Kidney capillary endothelial cell (primary cell): ENCODE results near the gene RETN.

Experiments used
- DNase-seq: peaks from one replicate; pipeline ENCODE4 v3.0.0-alpha.2; 2018; ENCODE audit warnings: low spot score

Gene RETN

GRCh38 chr19:7682175-7682855, 13.5 kb downstream of the RETN start:
- DNase-seq: no peak

GRCh38 chr19:7685546-7686445, 16.9 kb downstream of the RETN start:
- DNase-seq: no peak

- no peak for DNase-seq
These were observed 18.3 kb downstream of the RETN start for GRCh38 chr19:7687177-7687576.

GRCh38 chr19:7689165-7689564, 20.3 kb downstream of the RETN start:
- DNase-seq: no peak

GRCh38 chr19:7690779-7691258, 22.0 kb downstream of the RETN start:
- no peak for DNase-seq

GRCh38 chr19:7691497-7691896, 22.6 kb downstream of the RETN start:
- DNase-seq: no peak

GRCh38 chr19:7692417-7693088, 23.7 kb downstream of the RETN start:
- no peak for DNase-seq

GRCh38 chr19:7694499-7694898, 25.6 kb downstream of the RETN start:
- no peak for DNase-seq

- no peak for DNase-seq
These were observed 29.0 kb downstream of the RETN start for GRCh38 chr19:7697721-7698287.

- no peak for DNase-seq
These were observed 29.7 kb downstream of the RETN start for GRCh38 chr19:7698583-7698982.

GRCh38 chr19:7699003-7699402, 30.2 kb downstream of the RETN start:
- DNase-seq: no peak

GRCh38 chr19:7699417-7700401, 30.9 kb downstream of the RETN start:
- no peak for DNase-seq

- no peak for DNase-seq
These were observed 32.3 kb downstream of the RETN start for GRCh38 chr19:7701049-7701653.

GRCh38 chr19:7701654-7702457, 33.0 kb downstream of the RETN start, which contains the start of gene FCER2:
Gene FCER2 (minus strand): TSS chr19:7702131. CDS start chr19:7699760, 2,371 bp downstream.
- no peak for DNase-seq

GRCh38 chr19:7703332-7703731, 34.5 kb downstream of the RETN start:
- DNase-seq: no peak

- no peak for DNase-seq
These were observed 35.6 kb downstream of the RETN start for GRCh38 chr19:7704280-7705060.

GRCh38 chr19:7705387-7706187, 36.7 kb downstream of the RETN start:
- DNase-seq: no peak
